DND-41 (cell line): ENCODE results near the gene SLF2.

Source experiments
- ATAC-seq: fragments of 200-7000 bp; cut with Tn5 transposase; 3 replicates; pipeline ENCODE4 v1.9.1; 2021; ENCODE audit warnings: low read depth; ENCODE audit not compliant: insufficient read depth
- DNase-seq: peaks from one replicate; pipeline ENCODE4 v3.0.0-alpha.2; 2020
- H2AFZ ChIP-seq: 2 replicates; pipeline ENCODE4 v1.6.0; 2012; ENCODE audit warnings: low read depth, low read length
- H3K27ac ChIP-seq: 2 replicates; pipeline ENCODE4 v1.5.1; 2012; ENCODE audit warnings: low read length, inconsistent platforms
- H3K27me3 ChIP-seq: fragments of 200-600 bp; sonication (generic); 2 replicates; pipeline ENCODE4 v1.6.0; 2012; ENCODE audit warnings: low read length, mild to moderate bottlenecking, inconsistent platforms; ENCODE audit not compliant: insufficient read depth, poor library complexity
- H3K36me3 ChIP-seq: 2 replicates; pipeline ENCODE4 v1.5.1; 2012; ENCODE audit warnings: low read length, inconsistent platforms; ENCODE audit not compliant: insufficient read depth
- H3K4me1 ChIP-seq: 2 replicates; pipeline ENCODE4 v1.5.1; 2012; ENCODE audit warnings: mild to moderate bottlenecking, low read length; ENCODE audit not compliant: insufficient read depth
- H3K4me2 ChIP-seq: 2 replicates; pipeline ENCODE4 v1.6.0; 2012; ENCODE audit warnings: mild to moderate bottlenecking, moderate library complexity, low read length, inconsistent platforms; ENCODE audit not compliant: insufficient read depth
- H3K4me3 ChIP-seq, 2 experiments: fragments of 200-600 bp in 1 of 2; shearing (Covaris generic) in 1 of 2; 2 replicates each; pipeline ENCODE4 v1.5.1; 2012 to 2016; ENCODE audit warnings: inconsistent platforms in 2 of 2, low read length in 2 of 2, mild to moderate bottlenecking in 2 of 2, low read depth in 1 of 2, moderate library complexity in 1 of 2
- H3K79me2 ChIP-seq: 2 replicates; pipeline ENCODE4 v1.6.0; 2012; ENCODE audit warnings: low read length, inconsistent platforms; ENCODE audit not compliant: insufficient read depth
- H3K9ac ChIP-seq: 2 replicates; pipeline ENCODE4 v1.6.0; 2012; ENCODE audit warnings: low read depth, mild to moderate bottlenecking, inconsistent platforms, low read length, moderate library complexity
- H3K9me3 ChIP-seq: 2 replicates; pipeline ENCODE4 v1.5.1; 2012; ENCODE audit warnings: low read length, moderate library complexity, mild to moderate bottlenecking, inconsistent platforms; ENCODE audit not compliant: insufficient read depth, severe bottlenecking
- H4K20me1 ChIP-seq: 2 replicates; pipeline ENCODE4 v1.6.0; 2012; ENCODE audit warnings: low read length; ENCODE audit not compliant: insufficient read depth
- EZH2 ChIP-seq: IDR thresholded peaks from 3 replicates; pipeline ENCODE4 v1.6.1; 2012; ENCODE audit warnings: borderline replicate concordance, low read depth, mild to moderate bottlenecking, moderate library complexity, low read length, inconsistent platforms; ENCODE audit not compliant: severe bottlenecking
- TF ChIP-seq, protein P1 (sequence below): IDR thresholded peaks from 2 replicates; pipeline ENCODE4 v1.5.1; 2012; ENCODE audit warnings: borderline replicate concordance, low read length, moderate library complexity, mild to moderate bottlenecking; ENCODE audit not compliant: poor library complexity, severe bottlenecking; ENCODE audit errors: extremely low read depth

SLF2 gene

DNA sequence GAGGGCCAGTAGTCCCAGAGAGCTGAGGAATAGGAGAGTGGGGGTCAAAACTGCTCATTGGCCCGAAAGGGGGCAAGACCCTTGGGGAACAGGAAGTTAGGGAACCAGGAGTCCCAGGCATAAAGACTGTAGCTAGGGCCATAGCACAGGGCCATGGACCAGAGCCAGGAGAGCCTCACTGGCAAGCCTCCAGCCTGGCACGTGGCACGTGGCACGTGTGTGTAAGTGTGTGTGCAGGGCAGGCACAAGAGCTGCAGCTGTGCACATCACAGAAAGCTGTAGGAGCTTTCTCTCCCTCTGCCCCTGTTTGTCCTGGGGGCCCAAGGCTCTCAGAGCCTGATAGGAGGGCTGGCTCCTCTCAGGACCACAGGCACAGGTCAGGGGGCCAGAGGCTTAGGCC is 47.8 kb upstream of the SLF2 start:
- Histone ChIP-seq H3K9ac (no peak overlapping the region), H4K20me1 (no peaks in the 10 kb centered on the region; the same call in none of the 2 replicates), H2AFZ (no peak overlapping the region), H3K4me1 (no peaks in the 10 kb centered on the region), H3K4me2 (no peak overlapping the region), H3K79me2 (no peaks in the 10 kb centered on the region), H3K27ac (no peak overlapping the region), H3K9me3 (no peaks in the 10 kb centered on the region), H3K4me3 (no peak overlapping the region), H3K27me3 (peaks cover 30% of the 10 kb centered on the region), H3K36me3 (no peaks in the 10 kb centered on the region)
- DNase-seq, result no peak
- no peak; the same call in 2 of the 3 replicates for ATAC-seq
- TF ChIP-seq, protein P1, sequence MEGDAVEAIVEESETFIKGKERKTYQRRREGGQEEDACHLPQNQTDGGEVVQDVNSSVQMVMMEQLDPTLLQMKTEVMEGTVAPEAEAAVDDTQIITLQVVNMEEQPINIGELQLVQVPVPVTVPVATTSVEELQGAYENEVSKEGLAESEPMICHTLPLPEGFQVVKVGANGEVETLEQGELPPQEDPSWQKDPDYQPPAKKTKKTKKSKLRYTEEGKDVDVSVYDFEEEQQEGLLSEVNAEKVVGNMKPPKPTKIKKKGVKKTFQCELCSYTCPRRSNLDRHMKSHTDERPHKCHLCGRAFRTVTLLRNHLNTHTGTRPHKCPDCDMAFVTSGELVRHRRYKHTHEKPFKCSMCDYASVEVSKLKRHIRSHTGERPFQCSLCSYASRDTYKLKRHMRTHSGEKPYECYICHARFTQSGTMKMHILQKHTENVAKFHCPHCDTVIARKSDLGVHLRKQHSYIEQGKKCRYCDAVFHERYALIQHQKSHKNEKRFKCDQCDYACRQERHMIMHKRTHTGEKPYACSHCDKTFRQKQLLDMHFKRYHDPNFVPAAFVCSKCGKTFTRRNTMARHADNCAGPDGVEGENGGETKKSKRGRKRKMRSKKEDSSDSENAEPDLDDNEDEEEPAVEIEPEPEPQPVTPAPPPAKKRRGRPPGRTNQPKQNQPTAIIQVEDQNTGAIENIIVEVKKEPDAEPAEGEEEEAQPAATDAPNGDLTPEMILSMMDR, result no peak
- no peak for TF ChIP-seq EZH2

DNA sequence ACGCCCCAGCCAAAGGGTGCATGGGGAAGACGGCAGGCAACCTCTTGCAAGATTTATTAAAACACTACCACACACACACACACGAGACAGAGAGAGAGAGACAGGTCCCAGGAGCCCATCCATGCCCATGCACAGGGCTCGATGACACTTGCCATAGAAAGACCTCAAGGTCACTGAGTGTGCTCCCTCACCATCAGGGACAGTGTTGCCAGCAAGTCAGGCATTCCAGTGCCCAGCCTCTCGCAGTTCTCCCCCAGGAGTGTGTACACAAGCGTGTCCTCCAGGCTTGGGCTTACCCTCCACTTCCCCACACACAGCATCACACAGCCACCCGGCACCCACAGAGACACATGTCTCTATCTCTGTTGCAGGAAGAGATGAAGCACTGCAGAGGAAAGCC is 46.8 kb upstream of the SLF2 start:
- no peaks in the 10 kb centered on the region for H3K79me2 ChIP-seq
- H4K20me1 ChIP-seq, result no peaks in the 10 kb centered on the region; the same call in none of the 2 replicates
- no peaks in the 10 kb centered on the region for H3K4me1 ChIP-seq
- no peak overlapping the region for H2AFZ ChIP-seq
- no peak overlapping the region for H3K27ac ChIP-seq
- ATAC-seq (no peak), DNase-seq (no peak)
- TF ChIP-seq EZH2, result no peak
- TF ChIP-seq, protein P1, result no peak
- H3K4me3 ChIP-seq, result no peak overlapping the region
- H3K9me3 ChIP-seq, result no peaks in the 10 kb centered on the region
- H3K4me2 ChIP-seq, result no peak overlapping the region
- no peaks in the 10 kb centered on the region for H3K36me3 ChIP-seq
- peaks cover 23% of the 10 kb centered on the region for H3K27me3 ChIP-seq
- H3K9ac ChIP-seq, result no peak overlapping the region

DNA sequence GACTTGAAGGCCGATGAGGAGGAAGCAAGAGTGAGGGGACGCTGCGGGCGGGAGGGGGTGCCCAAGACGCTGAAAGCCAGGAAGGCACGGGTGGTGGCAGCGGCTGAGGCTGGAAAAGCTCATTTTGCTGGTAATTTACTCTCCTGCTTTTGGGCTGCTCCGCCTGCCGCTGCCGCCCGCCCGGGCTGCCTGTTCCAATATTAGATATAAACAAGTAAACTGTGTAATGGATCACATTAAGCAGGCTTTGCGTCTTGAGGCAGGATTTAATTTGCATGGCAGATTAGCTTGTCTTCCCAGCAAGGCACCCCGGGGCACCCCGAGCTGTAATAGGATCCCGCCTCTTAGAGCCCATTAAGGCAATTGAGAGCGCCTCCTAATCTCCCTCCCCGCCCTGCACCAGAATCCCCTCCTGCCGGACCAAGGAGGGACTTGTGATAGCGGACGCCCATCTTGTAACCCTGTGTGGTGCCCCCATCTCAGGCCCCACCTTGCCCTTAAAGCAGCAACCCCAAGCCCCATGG is 46.1 kb upstream of the SLF2 start:
- no peaks in the 10 kb centered on the region; the same call in none of the 2 replicates for H4K20me1 ChIP-seq
- no peak for ATAC-seq
- H3K9ac ChIP-seq, result no peak overlapping the region
- peaks cover 17% of the 10 kb centered on the region for H3K27me3 ChIP-seq
- no peaks in the 10 kb centered on the region for H3K4me1 ChIP-seq
- TF ChIP-seq, protein P1, result no peak
- TF ChIP-seq EZH2, result no peak
- no peaks in the 10 kb centered on the region for H3K36me3 ChIP-seq
- H3K79me2 ChIP-seq, result no peaks in the 10 kb centered on the region
- no peaks in the 10 kb centered on the region for H3K9me3 ChIP-seq
- H3K27ac ChIP-seq, result no peak overlapping the region
- no peak overlapping the region for H3K4me2 ChIP-seq
- no peak overlapping the region for H2AFZ ChIP-seq
- H3K4me3 ChIP-seq, result no peak overlapping the region
- DNase-seq, result no peak
